ENCODE results near the gene PPP1R14D. TPM values are rescaled to one million over a fixed set of nuclear protein-coding genes. Genes with fewer than 3 reads are reported as not detected.

The PPP1R14D gene
- total and polyA plus RNA-seq, 2 of the 8 experiments (the other 6 are each of a cell fraction or from before 2014, with no cell fraction given), result not detected

DNA sequence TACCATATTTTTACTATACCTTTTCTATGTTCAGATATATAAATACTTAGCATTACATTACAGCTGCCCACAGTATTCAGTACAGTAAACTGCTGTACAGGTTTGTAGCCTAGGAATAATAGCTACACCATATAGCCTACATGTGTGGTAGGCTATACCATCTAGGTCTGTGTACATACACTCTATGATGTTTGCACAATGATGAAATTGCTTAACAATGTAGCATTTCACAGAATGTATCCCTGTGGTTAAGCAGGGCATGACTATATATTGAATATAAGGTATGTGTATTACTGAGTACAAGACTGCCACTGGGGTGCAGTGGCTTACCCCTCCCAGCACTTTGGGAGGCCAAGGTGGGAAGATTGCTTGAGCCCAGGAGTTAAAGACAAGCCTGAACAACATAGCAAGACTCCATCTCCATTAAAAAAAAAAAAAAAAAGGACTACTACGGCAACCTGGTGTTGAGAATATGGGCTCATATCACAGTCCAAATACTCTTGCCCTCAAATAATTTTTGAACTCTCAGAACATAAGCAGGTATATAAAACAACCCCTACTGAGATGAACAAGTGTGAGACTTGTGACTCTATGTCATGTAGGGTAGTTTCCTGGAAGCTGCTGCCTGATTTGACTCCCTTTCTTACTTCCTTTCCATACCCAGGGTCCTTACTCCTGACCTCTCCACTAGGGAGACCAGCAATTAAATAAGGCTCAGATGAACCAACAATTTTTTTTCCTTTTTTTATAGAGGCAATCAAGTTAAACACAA lies 4.8 kb downstream of the PPP1R14D start (continued):
- TF ChIP-seq CHD1 (IDR thresholded peaks at IDR 0.05; ENCODE audit: low read depth, low read length) (no peak), POLR2A (IDR thresholded peaks at IDR 0.05; ENCODE audit: control extremely low read depth in 1 of 2, low read depth in 2 of 2, low read length in 2 of 2) (no peak), ASH2L (IDR thresholded peaks at IDR 0.05; ENCODE audit: low read length) (no peak), RXRA (IDR thresholded peaks at IDR 0.05; ENCODE audit: insufficient read depth, low read depth, low read length) (no peak), TAF1 (IDR thresholded peaks at IDR 0.05; ENCODE audit: low read depth, low read length) (no peak)
